OCI-LY7 (cell line): ENCODE measurements around the gene ERC1.

ENCODE experiments used
- CTCF ChIP-seq: fragments of 200-600 bp; sonication (generic); conservative IDR thresholded peaks from 2 replicates; pipeline ENCODE4 v1.5.1; 2014; ENCODE audit warnings: mild to moderate bottlenecking, antibody characterized with exemption, low read length, moderate library complexity, mixed read lengths
- EZH2phosphoT487 ChIP-seq: fragments of 200-600 bp; sonication (generic); IDR thresholded peaks from 2 replicates; pipeline ENCODE4 v1.6.1; 2018; ENCODE audit warnings: low read depth, borderline replicate concordance, mild to moderate bottlenecking, mixed run types, antibody characterized with exemption, low read length, moderate library complexity, mixed read lengths

- no peak for TF ChIP-seq EZH2phosphoT487
- TF ChIP-seq CTCF = no peak
These were observed 427.1 kb downstream of the ERC1 start for GRCh38 chr12:1418144-1418543.
